ENCODE results near the gene PDHX.
"Not testable (repeated sequence)": the region's sequence is repeated elsewhere in the genome, so short reads cannot be mapped to it uniquely, and the experiment has no call there.

The PDHX gene

DNA sequence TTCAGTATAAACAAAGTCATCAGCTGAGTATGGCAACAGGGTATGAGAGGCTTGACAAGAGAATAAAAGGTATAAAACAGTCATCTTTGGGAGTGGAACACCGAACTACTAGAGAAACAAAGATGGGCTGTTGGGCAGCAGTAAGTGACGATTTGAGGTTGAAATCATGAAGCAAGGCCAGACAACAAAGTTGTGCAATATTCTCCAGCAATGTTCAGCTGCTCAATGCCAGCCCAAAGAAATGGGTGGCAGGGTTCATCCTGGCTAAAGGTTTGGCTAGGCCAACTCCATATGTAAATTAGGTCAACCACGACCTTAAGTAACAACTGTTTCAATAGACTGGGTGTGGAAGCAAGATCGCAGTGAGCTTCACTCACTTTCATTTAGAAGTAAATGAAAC, 6.5 kb upstream of the PDHX start:
- H3K27me3 ChIP-seq (replicated peaks; ENCODE audit: control insufficient read depth, insufficient read depth, low read length, poor library complexity, severe bottlenecking): no peaks in the 10 kb centered on the region
- H3K9me3 ChIP-seq (ENCODE audit: control insufficient read depth, low read length): no peaks in the 10 kb centered on the region
- no peak overlapping the region for H3K4me3 ChIP-seq (ENCODE audit: insufficient read depth, low read depth, low read length, poor library complexity, severe bottlenecking)
- DNase-seq: no peak
- H3K36me3 ChIP-seq (ENCODE audit: control insufficient read depth, insufficient read depth, low read length): peaks cover 3% of the 10 kb centered on the region
- H3K27ac ChIP-seq (ENCODE audit: insufficient read depth, low read length, poor library complexity, severe bottlenecking): no peak overlapping the region
- peaks cover under 1% of the 10 kb centered on the region for H3K4me1 ChIP-seq (ENCODE audit: control insufficient read depth, insufficient read depth, low read length, poor library complexity, severe bottlenecking)

GRCh38 chr11:34910817-34911216, 5.6 kb upstream of the PDHX start:
- Histone ChIP-seq H3K27me3 (replicated peaks; ENCODE audit: control insufficient read depth, insufficient read depth, low read length, poor library complexity, severe bottlenecking) (no peaks in the 10 kb centered on the region), H3K4me1 (ENCODE audit: control insufficient read depth, insufficient read depth, low read length, poor library complexity, severe bottlenecking) (peaks cover 4% of the 10 kb centered on the region)

DNA sequence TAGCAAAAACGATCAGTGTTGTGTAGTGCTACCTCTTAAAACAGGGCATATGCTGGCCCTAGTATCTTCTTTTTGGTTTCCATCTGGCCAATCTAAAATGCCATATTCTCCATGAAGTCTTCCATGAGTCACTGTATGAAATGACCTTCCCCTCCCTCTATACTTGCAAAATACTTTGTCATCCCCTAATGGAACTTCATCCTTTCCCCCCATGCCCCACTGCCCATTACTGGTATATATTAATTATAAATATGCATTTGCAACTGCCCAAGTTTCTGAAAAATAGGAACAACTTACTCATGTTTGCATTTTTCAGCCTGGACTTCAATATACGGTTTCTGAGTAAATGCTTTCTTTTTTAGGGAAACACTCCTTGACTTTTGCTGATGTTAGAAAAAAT, 4.7 kb upstream of the PDHX start:
- peaks cover 4% of the 10 kb centered on the region for H3K4me1 ChIP-seq (ENCODE audit: control insufficient read depth, insufficient read depth, low read length, poor library complexity, severe bottlenecking)
- H3K36me3 ChIP-seq (ENCODE audit: control insufficient read depth, insufficient read depth, low read length): peaks cover 3% of the 10 kb centered on the region
- DNase-seq: no peak
- no peaks in the 10 kb centered on the region for H3K9me3 ChIP-seq (ENCODE audit: control insufficient read depth, low read length)
- no peak overlapping the region for H3K27ac ChIP-seq (ENCODE audit: insufficient read depth, low read length, poor library complexity, severe bottlenecking)
- H3K27me3 ChIP-seq (replicated peaks; ENCODE audit: control insufficient read depth, insufficient read depth, low read length, poor library complexity, severe bottlenecking): no peaks in the 10 kb centered on the region
- H3K4me3 ChIP-seq (ENCODE audit: insufficient read depth, low read depth, low read length, poor library complexity, severe bottlenecking): no peak overlapping the region

More at GRCh38 chr11:34910817-34911216, 5.6 kb upstream of the PDHX start:
- Histone ChIP-seq H3K27ac (ENCODE audit: insufficient read depth, low read length, poor library complexity, severe bottlenecking) (no peak overlapping the region), H3K4me3 (ENCODE audit: insufficient read depth, low read depth, low read length, poor library complexity, severe bottlenecking) (no peak overlapping the region), H3K9me3 (ENCODE audit: control insufficient read depth, low read length) (no peaks in the 10 kb centered on the region), H3K36me3 (ENCODE audit: control insufficient read depth, insufficient read depth, low read length) (peaks cover 3% of the 10 kb centered on the region)
- no peak for DNase-seq

DNA sequence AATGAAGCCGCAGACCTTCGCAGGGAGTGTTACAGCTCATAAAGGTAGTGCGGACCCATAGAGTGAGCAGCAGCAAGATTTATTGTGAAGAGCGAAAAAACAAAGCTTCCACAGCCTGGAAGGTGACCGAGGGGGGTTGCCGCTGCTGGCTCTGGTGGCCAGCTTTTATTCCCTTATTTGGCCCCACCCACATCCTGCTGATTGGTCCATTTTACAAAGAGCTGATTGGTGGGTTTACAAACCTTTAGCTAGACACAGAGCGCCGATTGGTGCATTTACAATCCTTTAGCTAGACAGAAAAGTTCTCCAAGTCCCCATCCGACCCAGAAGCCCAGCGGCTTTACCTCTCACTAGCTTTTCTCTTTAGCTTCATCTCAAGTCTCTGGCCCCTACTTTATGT, 2.9 kb upstream of the PDHX start:
- not testable (repeated sequence) for H3K4me1 ChIP-seq (ENCODE audit: control insufficient read depth, insufficient read depth, low read length, poor library complexity, severe bottlenecking); H3K27ac ChIP-seq (ENCODE audit: insufficient read depth, low read length, poor library complexity, severe bottlenecking); H3K4me3 ChIP-seq (ENCODE audit: insufficient read depth, low read depth, low read length, poor library complexity, severe bottlenecking); H3K9me3 ChIP-seq (ENCODE audit: control insufficient read depth, low read length); H3K27me3 ChIP-seq (replicated peaks; ENCODE audit: control insufficient read depth, insufficient read depth, low read length, poor library complexity, severe bottlenecking); DNase-seq; H3K36me3 ChIP-seq (ENCODE audit: control insufficient read depth, insufficient read depth, low read length)

GRCh38 chr11:34915136-34916014, 1.0 kb upstream of the PDHX start:
- H3K36me3 ChIP-seq (ENCODE audit: control insufficient read depth, insufficient read depth, low read length): peaks cover 3% of the 10 kb centered on the region
- no peaks in the 10 kb centered on the region for H3K9me3 ChIP-seq (ENCODE audit: control insufficient read depth, low read length)

GRCh38 chr11:34916843-34917770, 689 bp downstream of the PDHX start:
- no peak for DNase-seq
- H3K36me3 ChIP-seq (ENCODE audit: control insufficient read depth, insufficient read depth, low read length): peaks cover 3% of the 10 kb centered on the region
- peak overlapping the region; percentile 87 for H3K4me3 ChIP-seq (ENCODE audit: insufficient read depth, low read depth, low read length, poor library complexity, severe bottlenecking)
- peak overlapping the region; percentile 88 for H3K27ac ChIP-seq (ENCODE audit: insufficient read depth, low read length, poor library complexity, severe bottlenecking)
- no peaks in the 10 kb centered on the region for H3K27me3 ChIP-seq (replicated peaks; ENCODE audit: control insufficient read depth, insufficient read depth, low read length, poor library complexity, severe bottlenecking)
- H3K9me3 ChIP-seq (ENCODE audit: control insufficient read depth, low read length): no peaks in the 10 kb centered on the region
- H3K4me1 ChIP-seq (ENCODE audit: control insufficient read depth, insufficient read depth, low read length, poor library complexity, severe bottlenecking): peaks cover 4% of the 10 kb centered on the region

More at GRCh38 chr11:34915136-34916014, 1.0 kb upstream of the PDHX start:
- Histone ChIP-seq H3K27me3 (replicated peaks; ENCODE audit: control insufficient read depth, insufficient read depth, low read length, poor library complexity, severe bottlenecking) (no peaks in the 10 kb centered on the region), H3K27ac (ENCODE audit: insufficient read depth, low read length, poor library complexity, severe bottlenecking) (peak overlapping the region; percentile 88), H3K4me1 (ENCODE audit: control insufficient read depth, insufficient read depth, low read length, poor library complexity, severe bottlenecking) (peaks cover 4% of the 10 kb centered on the region), H3K4me3 (ENCODE audit: insufficient read depth, low read depth, low read length, poor library complexity, severe bottlenecking) (peak overlapping the region; percentile 87)
- no peak for DNase-seq

DNA sequence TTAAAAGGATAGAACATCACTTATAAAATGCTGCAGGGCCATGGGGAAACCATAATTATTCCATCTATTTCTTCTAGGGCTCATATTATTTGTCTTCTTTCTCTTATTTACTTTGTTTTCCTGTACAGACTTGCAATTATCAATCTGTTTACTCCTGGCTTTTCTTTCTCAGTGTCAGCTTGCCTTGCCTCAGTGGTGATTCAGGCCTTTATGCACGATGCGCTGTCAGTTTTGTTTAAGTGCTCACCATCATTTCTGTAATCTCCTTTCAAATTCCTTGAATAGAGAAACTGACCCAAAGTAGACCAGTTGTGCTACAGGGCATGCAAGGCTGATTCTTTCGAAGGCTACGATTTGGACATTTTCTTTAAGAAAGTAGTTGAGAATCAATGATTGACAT, 4.7 kb downstream of the PDHX start:
- H3K27me3 ChIP-seq (replicated peaks; ENCODE audit: control insufficient read depth, insufficient read depth, low read length, poor library complexity, severe bottlenecking): no peaks in the 10 kb centered on the region
- H3K4me3 ChIP-seq (ENCODE audit: insufficient read depth, low read depth, low read length, poor library complexity, severe bottlenecking): no peak overlapping the region
- DNase-seq: no peak
- H3K9me3 ChIP-seq (ENCODE audit: control insufficient read depth, low read length): no peaks in the 10 kb centered on the region
- H3K27ac ChIP-seq (ENCODE audit: insufficient read depth, low read length, poor library complexity, severe bottlenecking): no peak overlapping the region
- peaks cover under 1% of the 10 kb centered on the region for H3K4me1 ChIP-seq (ENCODE audit: control insufficient read depth, insufficient read depth, low read length, poor library complexity, severe bottlenecking)
- no peaks in the 10 kb centered on the region for H3K36me3 ChIP-seq (ENCODE audit: control insufficient read depth, insufficient read depth, low read length)

DNA sequence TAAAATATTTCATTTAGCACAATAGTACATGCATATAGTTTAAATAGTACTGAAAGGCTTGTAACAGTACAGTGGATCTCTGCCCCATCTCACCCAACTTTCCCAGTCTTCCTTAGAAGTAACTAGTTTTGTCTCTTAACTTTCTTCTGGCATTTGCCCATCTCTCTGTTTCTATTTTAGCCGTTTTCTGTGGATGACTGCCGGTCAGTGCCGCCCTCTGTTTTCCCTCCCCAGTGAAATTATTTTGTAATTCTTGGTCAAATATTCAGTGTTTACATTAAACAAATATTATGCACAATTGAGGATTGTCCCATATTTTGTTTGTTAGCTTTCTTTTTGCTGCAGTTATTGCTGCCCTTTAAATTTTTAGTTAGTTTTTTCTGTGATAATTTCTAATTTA, 8.3 kb downstream of the PDHX start:
- no peak for DNase-seq
- Histone ChIP-seq H3K4me1 (ENCODE audit: control insufficient read depth, insufficient read depth, low read length, poor library complexity, severe bottlenecking) (peaks cover 3% of the 10 kb centered on the region), H3K9me3 (ENCODE audit: control insufficient read depth, low read length) (no peaks in the 10 kb centered on the region), H3K36me3 (ENCODE audit: control insufficient read depth, insufficient read depth, low read length) (no peaks in the 10 kb centered on the region), H3K27ac (ENCODE audit: insufficient read depth, low read length, poor library complexity, severe bottlenecking) (no peak overlapping the region), H3K27me3 (replicated peaks; ENCODE audit: control insufficient read depth, insufficient read depth, low read length, poor library complexity, severe bottlenecking) (no peaks in the 10 kb centered on the region), H3K4me3 (ENCODE audit: insufficient read depth, low read depth, low read length, poor library complexity, severe bottlenecking) (no peak overlapping the region)

DNA sequence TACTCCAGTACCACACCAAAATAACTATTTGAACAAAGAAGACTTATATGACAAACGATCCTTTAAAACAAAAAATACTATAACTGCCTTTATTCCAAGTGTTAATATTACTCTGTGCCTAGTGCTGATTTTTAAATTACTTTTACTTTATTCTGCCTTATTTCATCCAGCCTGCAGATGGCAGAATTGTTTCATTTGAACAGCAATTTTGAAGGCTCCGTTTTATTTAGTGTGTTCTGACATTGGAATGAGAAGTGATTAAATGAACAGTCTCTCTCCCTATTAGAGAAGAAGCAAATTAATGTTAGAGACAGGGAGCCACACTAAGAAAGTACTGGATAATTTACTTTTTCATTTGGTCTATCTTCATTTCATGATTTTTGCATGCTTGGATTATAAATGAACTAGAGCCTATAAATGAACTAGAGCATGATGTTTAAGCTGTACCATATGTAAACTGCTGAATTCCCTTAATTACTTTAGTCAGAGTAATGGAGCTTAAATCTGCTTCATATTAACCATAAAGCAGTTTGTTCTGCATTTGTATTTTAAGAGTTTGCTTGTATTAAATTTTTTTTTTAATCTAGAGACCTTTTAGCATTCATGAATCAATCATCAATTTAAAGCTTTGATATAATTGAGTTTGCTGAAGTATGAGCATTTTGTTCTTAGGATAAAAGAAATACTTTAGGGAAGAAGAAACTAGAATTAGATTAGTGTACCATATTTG, 9.8 kb downstream of the PDHX start:
- Histone ChIP-seq H3K36me3 (ENCODE audit: control insufficient read depth, insufficient read depth, low read length) (no peaks in the 10 kb centered on the region), H3K9me3 (ENCODE audit: control insufficient read depth, low read length) (no peaks in the 10 kb centered on the region), H3K27ac (ENCODE audit: insufficient read depth, low read length, poor library complexity, severe bottlenecking) (no peak overlapping the region), H3K4me1 (ENCODE audit: control insufficient read depth, insufficient read depth, low read length, poor library complexity, severe bottlenecking) (peaks cover 3% of the 10 kb centered on the region), H3K27me3 (replicated peaks; ENCODE audit: control insufficient read depth, insufficient read depth, low read length, poor library complexity, severe bottlenecking) (no peaks in the 10 kb centered on the region), H3K4me3 (ENCODE audit: insufficient read depth, low read depth, low read length, poor library complexity, severe bottlenecking) (no peak overlapping the region)
- no peak for DNase-seq
